Cerebellar nuclear complex (tissue), 1 donor: ENCODE results near the gene SEC16A.

ENCODE experiments used
- DNase-seq, 2 experiments: peaks; one replicate each; lab custom pipeline; 2025; lab: John Stamatoyannopoulos, UW

SEC16A gene

GRCh38 chr9:136504512-136505348 lies 21.9 kb upstream of the SEC16A start:
- no peak for DNase-seq

- DNase-seq = no peak
These were observed 20.2 kb upstream of the SEC16A start for GRCh38 chr9:136502940-136503550.

GRCh38 chr9:136502196-136502595 lies 19.4 kb upstream of the SEC16A start:
- DNase-seq = no peak

GRCh38 chr9:136501686-136502085 lies 18.8 kb upstream of the SEC16A start:
- no peak for DNase-seq

- no peak for DNase-seq
These were observed 17.4 kb upstream of the SEC16A start for GRCh38 chr9:136499935-136500910.

GRCh38 chr9:136499071-136499934 lies 16.5 kb upstream of the SEC16A start:
- peak in 1 of 2 experiments; percentile 11 for DNase-seq

- no peak for DNase-seq
These were observed 15.3 kb upstream of the SEC16A start for GRCh38 chr9:136497916-136498695.

GRCh38 chr9:136496801-136497620 lies 14.2 kb upstream of the SEC16A start:
- no peak for DNase-seq

- no peak for DNase-seq
These were observed 13.3 kb upstream of the SEC16A start for GRCh38 chr9:136496181-136496580.

- DNase-seq = no peak
These were observed 12.5 kb upstream of the SEC16A start for GRCh38 chr9:136495238-136495800.

GRCh38 chr9:136494531-136495215 lies 11.8 kb upstream of the SEC16A start:
- DNase-seq = no peak

GRCh38 chr9:136494012-136494411 lies 11.2 kb upstream of the SEC16A start:
- DNase-seq = no peak

GRCh38 chr9:136493567-136493971 lies 10.7 kb upstream of the SEC16A start:
- DNase-seq = no peak

GRCh38 chr9:136492978-136493522 lies 10.2 kb upstream of the SEC16A start:
- no peak for DNase-seq

GRCh38 chr9:136489731-136490130 lies 6.9 kb upstream of the SEC16A start:
- no peak for DNase-seq

GRCh38 chr9:136488247-136489214 lies 5.7 kb upstream of the SEC16A start:
- peak in 1 of 2 experiments; percentile 31 for DNase-seq

- DNase-seq = no peak
These were observed 4.8 kb upstream of the SEC16A start for GRCh38 chr9:136487672-136488071.
